Measurements from ENCODE around the gene SLC25A17.

DNA sequence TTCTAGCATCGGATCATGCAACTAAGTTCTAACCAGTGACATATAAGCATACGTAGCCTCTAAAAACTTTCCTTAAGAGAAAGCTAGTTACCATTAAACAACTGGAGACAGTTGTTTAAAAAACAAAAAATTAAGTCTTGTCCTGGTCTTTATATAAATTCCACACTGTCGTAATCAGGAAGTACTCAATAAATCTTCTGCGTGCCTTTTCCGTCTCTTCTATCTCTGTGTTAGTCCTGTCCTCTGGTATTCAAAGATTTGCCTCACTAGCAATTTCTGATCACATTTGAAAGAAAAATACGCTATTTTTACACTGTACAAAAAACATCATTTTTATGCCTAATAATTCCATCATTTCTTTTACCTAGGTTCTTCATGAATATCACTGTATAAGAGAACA is 10.0 kb upstream of the SLC25A17 start:
- no peak for TF ChIP-seq POLR2A (IDR thresholded peaks at IDR 0.05; ENCODE audit: low read depth)
- TF ChIP-seq, protein P1, sequence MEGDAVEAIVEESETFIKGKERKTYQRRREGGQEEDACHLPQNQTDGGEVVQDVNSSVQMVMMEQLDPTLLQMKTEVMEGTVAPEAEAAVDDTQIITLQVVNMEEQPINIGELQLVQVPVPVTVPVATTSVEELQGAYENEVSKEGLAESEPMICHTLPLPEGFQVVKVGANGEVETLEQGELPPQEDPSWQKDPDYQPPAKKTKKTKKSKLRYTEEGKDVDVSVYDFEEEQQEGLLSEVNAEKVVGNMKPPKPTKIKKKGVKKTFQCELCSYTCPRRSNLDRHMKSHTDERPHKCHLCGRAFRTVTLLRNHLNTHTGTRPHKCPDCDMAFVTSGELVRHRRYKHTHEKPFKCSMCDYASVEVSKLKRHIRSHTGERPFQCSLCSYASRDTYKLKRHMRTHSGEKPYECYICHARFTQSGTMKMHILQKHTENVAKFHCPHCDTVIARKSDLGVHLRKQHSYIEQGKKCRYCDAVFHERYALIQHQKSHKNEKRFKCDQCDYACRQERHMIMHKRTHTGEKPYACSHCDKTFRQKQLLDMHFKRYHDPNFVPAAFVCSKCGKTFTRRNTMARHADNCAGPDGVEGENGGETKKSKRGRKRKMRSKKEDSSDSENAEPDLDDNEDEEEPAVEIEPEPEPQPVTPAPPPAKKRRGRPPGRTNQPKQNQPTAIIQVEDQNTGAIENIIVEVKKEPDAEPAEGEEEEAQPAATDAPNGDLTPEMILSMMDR (IDR thresholded peaks at IDR 0.05), result no peak
- TF ChIP-seq POLR2AphosphoS5 (IDR thresholded peaks at IDR 0.05), result no peak
- no peak for TF ChIP-seq EP300 (IDR thresholded peaks at IDR 0.05)

Data from esophagus muscularis mucosa (tissue), 4 donors.